B cell (primary cell): ENCODE measurements around the gene DOCK3.

ENCODE experiments used
- CTCF ChIP-seq: fragments of 200-600 bp; IDR thresholded peaks from one replicate; pipeline ENCODE4 v1.8.0; 2022; ENCODE audit warnings: antibody characterized with exemption, mild to moderate bottlenecking
- EZH2 ChIP-seq: IDR thresholded peaks from 2 replicates; pipeline ENCODE4 v1.6.1; 2012; ENCODE audit warnings: borderline replicate concordance, low read depth, mild to moderate bottlenecking, moderate library complexity, low read length; ENCODE audit not compliant: insufficient read depth, poor library complexity, severe bottlenecking

DNA sequence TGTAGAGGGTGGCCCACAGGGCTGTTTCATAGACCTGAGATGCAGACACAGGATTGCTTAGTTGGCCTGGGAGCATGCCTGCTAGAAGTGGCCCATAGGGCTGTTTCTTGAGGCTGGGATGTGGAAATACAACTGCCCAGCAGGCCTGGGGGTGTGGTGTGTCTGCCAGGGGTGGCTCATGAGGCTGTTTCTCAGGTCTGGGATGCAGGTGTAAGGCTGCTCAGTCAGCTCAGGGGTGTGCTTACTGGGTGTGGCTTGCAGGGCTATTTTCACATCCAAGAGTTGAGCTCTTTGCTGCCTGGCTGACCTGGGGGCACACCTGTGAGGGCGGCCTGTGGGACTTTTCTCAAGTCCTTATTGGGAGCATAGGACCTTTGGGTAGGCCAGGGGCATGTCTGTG is 131.3 kb downstream of the DOCK3 start:
- no peak for TF ChIP-seq CTCF
- no peak for TF ChIP-seq EZH2
